Activated CD4-positive, alpha-beta T cell treated with anti-CD3 and anti-CD28 coated beads for 1 hour (primary cell): Measurements from ENCODE around the gene COA7.
A peak's percentile ranks its signal among the peaks of the same experiment; 100 is the strongest.
"Not testable (repeated sequence)": the region's sequence is repeated elsewhere in the genome, so short reads cannot be mapped to it uniquely, and the experiment has no call there.

Source experiments
- DNase-seq: peaks from one replicate; pipeline ENCODE4 v3.0.0-alpha.2; 2020

COA7 gene

GRCh38 chr1:52697795-52698674, at the start of gene COA7:
COA7 (minus strand) TSS chr1:52698347; CDS start chr1:52698326, 21 bp downstream.
- peak; percentile 22 for DNase-seq

GRCh38 chr1:52747450-52747849, 49.3 kb upstream of the COA7 start:
- no peak for DNase-seq

GRCh38 chr1:52746189-52746588, 48.0 kb upstream of the COA7 start:
- no peak for DNase-seq

- DNase-seq: no peak
These were observed 43.1 kb upstream of the COA7 start for GRCh38 chr1:52741259-52741658.

- no peak for DNase-seq
These were observed 41.7 kb upstream of the COA7 start for GRCh38 chr1:52739699-52740467.

GRCh38 chr1:52738893-52739292, 40.7 kb upstream of the COA7 start:
- no peak for DNase-seq

GRCh38 chr1:52738148-52738547, 40.0 kb upstream of the COA7 start:
- DNase-seq: no peak

- not testable (repeated sequence) for DNase-seq
These were observed 37.2 kb upstream of the COA7 start for GRCh38 chr1:52735371-52735770.

GRCh38 chr1:52733368-52733767, 35.2 kb upstream of the COA7 start:
- DNase-seq: no peak

- DNase-seq: no peak
These were observed 30.0 kb upstream of the COA7 start for GRCh38 chr1:52727956-52728656.

- DNase-seq: no peak
These were observed 29.0 kb upstream of the COA7 start for GRCh38 chr1:52727114-52727586.

- DNase-seq: peak; percentile 84
These were observed 28.3 kb upstream of the COA7 start, which contains the start of gene ZYG11B for GRCh38 chr1:52726265-52727113. ZYG11B (plus strand) TSS chr1:52726453; CDS start chr1:52726654, 201 bp downstream.

GRCh38 chr1:52725903-52726264, 27.7 kb upstream of the COA7 start:
- DNase-seq: no peak

- DNase-seq: no peak
These were observed 25.1 kb upstream of the COA7 start for GRCh38 chr1:52723260-52723659.

GRCh38 chr1:52715296-52715695, 17.1 kb upstream of the COA7 start:
- DNase-seq: not testable (repeated sequence)

- no peak for DNase-seq
These were observed 15.4 kb upstream of the COA7 start for GRCh38 chr1:52713590-52713989.

- no peak for DNase-seq
These were observed 10.9 kb upstream of the COA7 start for GRCh38 chr1:52709016-52709415.

- DNase-seq: no peak
These were observed 9.9 kb upstream of the COA7 start for GRCh38 chr1:52707927-52708655.

- DNase-seq: no peak
These were observed 9.1 kb upstream of the COA7 start for GRCh38 chr1:52706941-52707926.

- no peak for DNase-seq
These were observed 8.1 kb upstream of the COA7 start for GRCh38 chr1:52706136-52706670.
